Measurements from ENCODE around the gene THAP10.
"Not testable (repeated sequence)": the region's sequence is repeated elsewhere in the genome, so short reads cannot be mapped to it uniquely, and the experiment has no call there.

THAP10 gene

GRCh38 chr15:70892002-70892911, at the start of gene THAP10, which contains the start of gene LRRC49:
Gene THAP10, minus strand, starts transcription at chr15:70892433. Its CDS starts 161 bp downstream, at chr15:70892272.
Gene LRRC49, plus strand, starts transcription at chr15:70892826. Its CDS starts 69 bp downstream, at chr15:70892895.
- peak; percentile 93 to 95 for DNase-seq (ENCODE audit: low read depth in 2 of 2)

GRCh38 chr15:70936326-70936725, 44.1 kb upstream of the THAP10 start:
- DNase-seq (ENCODE audit: low read depth in 2 of 2): no peak

- DNase-seq (ENCODE audit: low read depth in 2 of 2): no peak
Observed at GRCh38 chr15:70935631-70936030, 43.4 kb upstream of the THAP10 start.

- no peak for DNase-seq (ENCODE audit: low read depth in 2 of 2)
Observed at GRCh38 chr15:70933411-70933810, 41.2 kb upstream of the THAP10 start.

GRCh38 chr15:70932397-70932796, 40.2 kb upstream of the THAP10 start:
- no peak for DNase-seq (ENCODE audit: low read depth in 2 of 2)

- no peak for DNase-seq (ENCODE audit: low read depth in 2 of 2)
Observed at GRCh38 chr15:70931821-70932220, 39.6 kb upstream of the THAP10 start.

GRCh38 chr15:70926914-70927313, 34.7 kb upstream of the THAP10 start:
- not testable (repeated sequence) for DNase-seq (ENCODE audit: low read depth in 2 of 2)

GRCh38 chr15:70923311-70924080, 31.3 kb upstream of the THAP10 start:
- DNase-seq (ENCODE audit: low read depth in 2 of 2): no peak

GRCh38 chr15:70922119-70922518, 29.9 kb upstream of the THAP10 start:
- no peak for DNase-seq (ENCODE audit: low read depth in 2 of 2)

GRCh38 chr15:70920981-70921696, 28.9 kb upstream of the THAP10 start:
- DNase-seq (ENCODE audit: low read depth in 2 of 2): no peak

- DNase-seq (ENCODE audit: low read depth in 2 of 2): no peak
Observed at GRCh38 chr15:70917955-70918354, 25.7 kb upstream of the THAP10 start.

- DNase-seq (ENCODE audit: low read depth in 2 of 2): no peak
Observed at GRCh38 chr15:70916531-70916930, 24.3 kb upstream of the THAP10 start.

- no peak for DNase-seq (ENCODE audit: low read depth in 2 of 2)
Observed at GRCh38 chr15:70912187-70912586, 20.0 kb upstream of the THAP10 start.

GRCh38 chr15:70910958-70911357, 18.7 kb upstream of the THAP10 start:
- DNase-seq (ENCODE audit: low read depth in 2 of 2): no peak

GRCh38 chr15:70907784-70908471, 15.7 kb upstream of the THAP10 start:
- DNase-seq (ENCODE audit: low read depth in 2 of 2): no peak

GRCh38 chr15:70906842-70907241, 14.6 kb upstream of the THAP10 start:
- DNase-seq (ENCODE audit: low read depth in 2 of 2): no peak

- peak; percentile 62 to 64 for DNase-seq (ENCODE audit: low read depth in 2 of 2)
Observed at GRCh38 chr15:70902107-70902506, 9.9 kb upstream of the THAP10 start.

GRCh38 chr15:70892912-70893560, 803 bp upstream of the THAP10 start:
- DNase-seq (ENCODE audit: low read depth in 2 of 2): peak; percentile 44 to 46

GRCh38 chr15:70882361-70882760, 9.9 kb downstream of the THAP10 start:
- DNase-seq (ENCODE audit: low read depth in 2 of 2): no peak

GRCh38 chr15:70880781-70881180, 11.5 kb downstream of the THAP10 start:
- DNase-seq (ENCODE audit: low read depth in 2 of 2): no peak

GRCh38 chr15:70879401-70879800, 12.8 kb downstream of the THAP10 start:
- peak; percentile 55 to 57 for DNase-seq (ENCODE audit: low read depth in 2 of 2)
